GM15510 (cell line): ENCODE results near the gene OCEL1.

Source experiments
- POLR2A ChIP-seq: IDR thresholded peaks from 3 replicates; pipeline ENCODE4 v1.6.1; 2011; ENCODE audit warnings: borderline replicate concordance; ENCODE audit not compliant: insufficient read length; ENCODE audit errors: extremely low read depth

The OCEL1 gene

GRCh38 chr19:17263712-17264640 is 38.0 kb downstream of the OCEL1 start:
- no peak for TF ChIP-seq POLR2A

GRCh38 chr19:17264641-17264979 is 38.6 kb downstream of the OCEL1 start, which contains the start of gene USHBP1:
Gene USHBP1 (minus strand): TSS chr19:17264745. CDS start chr19:17264299, 446 bp downstream.
- no peak for TF ChIP-seq POLR2A

GRCh38 chr19:17266026-17266425 is 40.0 kb downstream of the OCEL1 start:
- TF ChIP-seq POLR2A, result no peak

- peak; percentile 41 for TF ChIP-seq POLR2A
Measured at GRCh38 chr19:17266589-17266974, 40.6 kb downstream of the OCEL1 start.

GRCh38 chr19:17266975-17267788 is 41.2 kb downstream of the OCEL1 start, which contains the start of gene BABAM1:
Gene BABAM1 (plus strand): TSS chr19:17267443. CDS start chr19:17268807, 1,364 bp downstream.
- TF ChIP-seq POLR2A, result peak; percentile 72

GRCh38 chr19:17268754-17269153 is 42.7 kb downstream of the OCEL1 start:
- no peak for TF ChIP-seq POLR2A

- TF ChIP-seq POLR2A, result no peak
Measured at GRCh38 chr19:17275441-17276175, 49.6 kb downstream of the OCEL1 start.
